K562 (cell line): ENCODE measurements around the gene AURKB. TPM values are rescaled to one million over a fixed set of nuclear protein-coding genes. Genes with fewer than 3 reads are reported as not detected.

ENCODE experiments used
- ELF4 ChIP-seq: fragments of 450-650 bp; formaldehyde crosslinking; IDR thresholded peaks from 2 replicates; pipeline ENCODE4 v1.4.0; 2022; ENCODE audit warnings: missing genetic modification characterization
- ESRRA ChIP-seq: fragments of 450-650 bp; IDR thresholded peaks from 2 replicates; pipeline ENCODE4 v1.6.1; 2014; ENCODE audit warnings: low read depth, mild to moderate bottlenecking, moderate library complexity, borderline replicate concordance
- GTF2A2 ChIP-seq: IDR thresholded peaks from 2 replicates; pipeline ENCODE4 v1.6.1; 2016; ENCODE audit warnings: mild to moderate bottlenecking, missing genetic modification characterization, missing compliant biosample characterization
- HDAC2 ChIP-seq: fragments of 450-650 bp; IDR thresholded peaks from 2 replicates; pipeline ENCODE4 v1.6.1; 2016; ENCODE audit warnings: mild to moderate bottlenecking
- MAFF ChIP-seq: IDR thresholded peaks from 2 replicates; pipeline ENCODE4 v1.6.1; 2012; ENCODE audit warnings: low read length, improper control_type of control experiment
- MEF2D ChIP-seq: conservative IDR thresholded peaks from 2 replicates; pipeline ENCODE4 v1.6.1; 2016; ENCODE audit warnings: low read depth, missing genetic modification characterization, missing compliant biosample characterization
- NR2F6 ChIP-seq: fragments of 450-650 bp; formaldehyde crosslinking; IDR thresholded peaks from 2 replicates; pipeline ENCODE4 v1.4.0; 2020; ENCODE audit warnings: mild to moderate bottlenecking
- PHF8 ChIP-seq: fragments of 200-600 bp; sonication (generic); IDR thresholded peaks from 2 replicates; pipeline ENCODE4 v1.6.1; 2012; ENCODE audit warnings: mixed run types, mild to moderate bottlenecking, inconsistent platforms, low read length, moderate library complexity, borderline replicate concordance
- PRMT5 ChIP-seq: sonication (generic); formaldehyde crosslinking; IDR thresholded peaks from 2 replicates; pipeline ENCODE4 v1.5.0; 2020; ENCODE audit warnings: missing genetic modification reagents
- PURB ChIP-seq: sonication (generic); formaldehyde crosslinking; IDR thresholded peaks from 2 replicates; pipeline ENCODE4 v1.9.0; 2021; ENCODE audit warnings: low read depth, mild to moderate bottlenecking, missing genetic modification reagents
- RBM17 ChIP-seq: fragments of 200-400 bp; formaldehyde crosslinking; IDR thresholded peaks from 2 replicates; pipeline ENCODE4 v1.6.1; 2017; ENCODE audit warnings: low read depth, mild to moderate bottlenecking, low read length, borderline replicate concordance
- RUNX1 ChIP-seq: sonication (generic); IDR thresholded peaks from 2 replicates; pipeline ENCODE4 v1.6.1; 2016; ENCODE audit warnings: antibody characterized with exemption, low read depth
- SIN3B ChIP-seq: fragments of 450-650 bp; IDR thresholded peaks from 2 replicates; pipeline ENCODE4 v1.6.1; 2017; ENCODE audit warnings: low read depth, mild to moderate bottlenecking, moderate library complexity
- USF2 ChIP-seq: sonication (generic); formaldehyde crosslinking; IDR thresholded peaks from 2 replicates; pipeline ENCODE4 v1.5.0; 2020; ENCODE audit warnings: missing genetic modification reagents
- ZNF511 ChIP-seq: sonication (generic); formaldehyde crosslinking; IDR thresholded peaks from 2 replicates; pipeline ENCODE4 v1.8.0; 2022; ENCODE audit warnings: mild to moderate bottlenecking, missing genetic modification reagents
- ZNF57 ChIP-seq: fragments of 450-650 bp; formaldehyde crosslinking; IDR thresholded peaks from 2 replicates; pipeline ENCODE4 v1.4.0; 2020; ENCODE audit warnings: mild to moderate bottlenecking, moderate library complexity
- polyA plus RNA-seq, 8 experiments: library from polyadenylated mRNA; depleted of rRNA in 4 of 8; stranded (reverse) in 5 of 8; unstranded in 3 of 8; fragments of >200 nt; fragmentation: Nextera tagmentation in 2 of 8; fragmentation: Illumina TruSeq in 1 of 8; extraction: Ambion mirVana in 2 of 8; extraction: Trizol in 1 of 8; gene quantifications; 2 replicates each; pipeline versions ENCODE4 v1.2.1 to v1.2.3, GENCODE V29; 2011 to 2014; ENCODE audit warnings: inconsistent platforms in 1 of 8, missing spikeins in 1 of 8
- total RNA-seq, 7 experiments: library from RNA; depleted of rRNA in 6 of 7; stranded (reverse); fragments of >200 nt in 6 of 7; fragmentation: Illumina TruSeq in 2 of 7; extraction: Trizol in 2 of 7; gene quantifications; 2 replicates each; pipeline versions ENCODE4 v1.2.1 to v1.2.3, GENCODE V29; 2011 to 2021; ENCODE audit warnings: low replicate concordance in 1 of 7
- TF ChIP-seq, protein P1 (sequence below), 2 experiments: fragments of 450-650 bp; IDR thresholded peaks; 2 replicates each; pipeline ENCODE4 v1.6.1; 2018; ENCODE audit warnings: mild to moderate bottlenecking in 2 of 2, low read depth in 1 of 2; ENCODE audit not compliant: partially characterized antibody in 2 of 2
- TF ChIP-seq, protein P2 (sequence below), 2 experiments: fragments of 450-650 bp in 1 of 2; sonication (generic) in 1 of 2; formaldehyde crosslinking; conservative IDR thresholded peaks; 2 replicates each; pipeline versions ENCODE4 v1.4.0 to v1.8.1; 2020 to 2022; ENCODE audit warnings: mild to moderate bottlenecking in 1 of 2, missing genetic modification reagents in 1 of 2

Gene AURKB
- total and polyA plus RNA-seq, 9 of the 15 experiments (the other 6 are each of a cell fraction or from before 2014, with no cell fraction given) = 27.2 to 114 (median 74.8) TPM

DNA sequence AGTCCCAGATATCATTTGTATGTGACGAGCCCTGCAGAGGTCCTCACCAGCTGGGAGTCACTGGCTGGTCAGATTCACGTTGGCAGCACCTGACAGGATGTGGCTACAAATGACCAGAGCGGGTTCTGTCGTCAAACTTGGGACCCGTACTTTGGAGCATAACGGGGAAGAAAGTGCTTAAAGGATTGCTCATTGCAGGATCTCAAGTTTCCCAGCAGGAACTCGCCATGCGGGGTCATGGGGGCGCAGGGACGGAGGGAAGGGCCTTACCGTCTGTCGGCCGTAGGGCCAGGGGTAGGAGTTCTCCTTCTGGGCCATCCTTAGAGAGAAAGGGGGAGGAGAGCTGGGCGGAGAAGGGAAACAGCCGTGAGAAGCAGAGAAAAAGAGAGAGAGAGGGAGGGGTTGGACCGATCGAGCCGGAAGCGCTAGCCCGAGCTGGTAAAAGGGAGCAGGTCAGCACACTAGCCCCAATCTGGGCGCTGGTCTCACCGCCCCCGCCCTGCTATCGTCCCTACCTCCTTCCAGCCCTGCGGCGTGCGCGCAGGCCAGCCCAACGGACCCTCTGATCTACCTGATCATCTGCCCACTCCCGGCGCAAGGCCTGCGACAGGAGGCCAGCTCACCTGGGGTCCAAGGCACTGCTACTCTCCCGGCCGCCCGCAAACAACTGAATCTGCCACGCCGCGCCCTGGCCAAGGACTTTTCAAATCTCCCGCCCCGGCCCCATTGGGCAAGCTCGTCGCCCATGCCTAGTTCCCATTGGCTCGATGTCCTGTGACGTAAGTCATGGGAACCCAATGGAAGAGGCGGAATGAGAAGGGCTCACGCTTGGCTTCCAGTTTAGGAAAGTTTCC is at the start of gene AURKB (continued):
- TF ChIP-seq PHF8 = peak; percentile 94
- TF ChIP-seq GTF2A2 (tag) = no peak
- TF ChIP-seq RUNX1 = no peak
- TF ChIP-seq MAFF = no peak
- no peak for TF ChIP-seq ZNF57 (CRISPR knock-in tag)
- TF ChIP-seq ZNF511 (CRISPR knock-in tag) = no peak; the same call in 1 of the 2 replicates
- TF ChIP-seq NR2F6 (CRISPR knock-in tag) = no peak
- TF ChIP-seq HDAC2 = peak; percentile 85; the same call in 1 of the 2 replicates
- TF ChIP-seq, protein P1, sequence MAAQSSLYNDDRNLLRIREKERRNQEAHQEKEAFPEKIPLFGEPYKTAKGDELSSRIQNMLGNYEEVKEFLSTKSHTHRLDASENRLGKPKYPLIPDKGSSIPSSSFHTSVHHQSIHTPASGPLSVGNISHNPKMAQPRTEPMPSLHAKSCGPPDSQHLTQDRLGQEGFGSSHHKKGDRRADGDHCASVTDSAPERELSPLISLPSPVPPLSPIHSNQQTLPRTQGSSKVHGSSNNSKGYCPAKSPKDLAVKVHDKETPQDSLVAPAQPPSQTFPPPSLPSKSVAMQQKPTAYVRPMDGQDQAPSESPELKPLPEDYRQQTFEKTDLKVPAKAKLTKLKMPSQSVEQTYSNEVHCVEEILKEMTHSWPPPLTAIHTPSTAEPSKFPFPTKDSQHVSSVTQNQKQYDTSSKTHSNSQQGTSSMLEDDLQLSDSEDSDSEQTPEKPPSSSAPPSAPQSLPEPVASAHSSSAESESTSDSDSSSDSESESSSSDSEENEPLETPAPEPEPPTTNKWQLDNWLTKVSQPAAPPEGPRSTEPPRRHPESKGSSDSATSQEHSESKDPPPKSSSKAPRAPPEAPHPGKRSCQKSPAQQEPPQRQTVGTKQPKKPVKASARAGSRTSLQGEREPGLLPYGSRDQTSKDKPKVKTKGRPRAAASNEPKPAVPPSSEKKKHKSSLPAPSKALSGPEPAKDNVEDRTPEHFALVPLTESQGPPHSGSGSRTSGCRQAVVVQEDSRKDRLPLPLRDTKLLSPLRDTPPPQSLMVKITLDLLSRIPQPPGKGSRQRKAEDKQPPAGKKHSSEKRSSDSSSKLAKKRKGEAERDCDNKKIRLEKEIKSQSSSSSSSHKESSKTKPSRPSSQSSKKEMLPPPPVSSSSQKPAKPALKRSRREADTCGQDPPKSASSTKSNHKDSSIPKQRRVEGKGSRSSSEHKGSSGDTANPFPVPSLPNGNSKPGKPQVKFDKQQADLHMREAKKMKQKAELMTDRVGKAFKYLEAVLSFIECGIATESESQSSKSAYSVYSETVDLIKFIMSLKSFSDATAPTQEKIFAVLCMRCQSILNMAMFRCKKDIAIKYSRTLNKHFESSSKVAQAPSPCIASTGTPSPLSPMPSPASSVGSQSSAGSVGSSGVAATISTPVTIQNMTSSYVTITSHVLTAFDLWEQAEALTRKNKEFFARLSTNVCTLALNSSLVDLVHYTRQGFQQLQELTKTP (IDR thresholded peaks at IDR 0.05; ENCODE audit: low read depth in 1 of 2, partially characterized antibody in 2 of 2) = no peak
- no peak for TF ChIP-seq ESRRA
- no peak for TF ChIP-seq USF2
- no peak for TF ChIP-seq RBM17
- no peak for TF ChIP-seq PURB (CRISPR knock-in tag)
- no peak for TF ChIP-seq PRMT5 (CRISPR knock-in tag)
- TF ChIP-seq SIN3B = peak; percentile 79
- TF ChIP-seq ELF4 (CRISPR knock-in tag) = no peak
- TF ChIP-seq, protein P2, sequence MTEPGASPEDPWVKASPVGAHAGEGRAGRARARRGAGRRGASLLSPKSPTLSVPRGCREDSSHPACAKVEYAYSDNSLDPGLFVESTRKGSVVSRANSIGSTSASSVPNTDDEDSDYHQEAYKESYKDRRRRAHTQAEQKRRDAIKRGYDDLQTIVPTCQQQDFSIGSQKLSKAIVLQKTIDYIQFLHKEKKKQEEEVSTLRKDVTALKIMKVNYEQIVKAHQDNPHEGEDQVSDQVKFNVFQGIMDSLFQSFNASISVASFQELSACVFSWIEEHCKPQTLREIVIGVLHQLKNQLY (CRISPR knock-in tag; conservative IDR thresholded peaks at IDR 0.05) = no peak
- no peak for TF ChIP-seq MEF2D (tag)
